ENCODE measurements around the gene HUS1B.
"Not testable (repeated sequence)": the region's sequence is repeated elsewhere in the genome, so short reads cannot be mapped to it uniquely, and the experiment has no call there.

Gene HUS1B

GRCh38 chr6:677919-678318 lies 21.0 kb upstream of the HUS1B start:
- DNase-seq: no peak

- no peak for DNase-seq
Observed at GRCh38 chr6:674956-675355, 18.1 kb upstream of the HUS1B start.

- no peak for DNase-seq
Observed at GRCh38 chr6:674406-674805, 17.5 kb upstream of the HUS1B start.

GRCh38 chr6:667253-667927 lies 10.5 kb upstream of the HUS1B start:
- DNase-seq: no peak

GRCh38 chr6:665403-666267 lies 8.7 kb upstream of the HUS1B start:
- DNase-seq: no peak

GRCh38 chr6:663788-664187 lies 6.9 kb upstream of the HUS1B start:
- not testable (repeated sequence) for DNase-seq

GRCh38 chr6:659716-660581 lies 3.0 kb upstream of the HUS1B start:
- DNase-seq: no peak

- DNase-seq: no peak
Observed at GRCh38 chr6:658244-658643, 1.3 kb upstream of the HUS1B start.

GRCh38 chr6:657743-658142 lies 843 bp upstream of the HUS1B start:
- DNase-seq: no peak

GRCh38 chr6:654136-654535 lies 2.8 kb downstream of the HUS1B start:
- DNase-seq: no peak

- no peak for DNase-seq
Observed at GRCh38 chr6:652865-653264, 4.0 kb downstream of the HUS1B start.

- DNase-seq: no peak
Observed at GRCh38 chr6:650098-650497, 6.8 kb downstream of the HUS1B start.

- DNase-seq: no peak
Observed at GRCh38 chr6:642805-643204, 14.1 kb downstream of the HUS1B start.

- no peak for DNase-seq
Observed at GRCh38 chr6:641225-641985, 15.5 kb downstream of the HUS1B start.

GRCh38 chr6:636488-636887 lies 20.4 kb downstream of the HUS1B start:
- DNase-seq: no peak

GRCh38 chr6:635233-635632 lies 21.7 kb downstream of the HUS1B start:
- no peak for DNase-seq

GRCh38 chr6:633611-634010 lies 23.3 kb downstream of the HUS1B start:
- DNase-seq: no peak

- DNase-seq: no peak
Observed at GRCh38 chr6:628766-629165, 28.1 kb downstream of the HUS1B start.

- DNase-seq: no peak
Observed at GRCh38 chr6:626236-626635, 30.7 kb downstream of the HUS1B start.

GRCh38 chr6:624979-625378 lies 31.9 kb downstream of the HUS1B start:
- DNase-seq: no peak

- no peak for DNase-seq
Observed at GRCh38 chr6:622462-622861, 34.4 kb downstream of the HUS1B start.

GRCh38 chr6:621931-622330 lies 35.0 kb downstream of the HUS1B start:
- no peak for DNase-seq

- no peak for DNase-seq
Observed at GRCh38 chr6:620950-621349, 36.0 kb downstream of the HUS1B start.

Data from NCI-H2029 (cell line).